Calu3 (cell line): ENCODE results near the gene UTS2R. TPM values are rescaled to one million over a fixed set of nuclear protein-coding genes. Genes with fewer than 3 reads are reported as not detected.

ENCODE experiments used
- BruUV-seq: library from RNA; stranded (reverse); fragments of 400-500 nt; replicated peaks from 2 replicates; lab custom pipeline; 2021; lab: Mats Ljungman, UMichigan
- CTCF ChIA-PET: fragments of 300-600 bp; sonication (Branson Sonifier 250); formaldehyde crosslinking; loops from one replicate; lab custom pipeline; 2022; ENCODE audit warnings: antibody characterized with exemption; lab: Charles Lee
- DNase-seq: peaks from one replicate; pipeline ENCODE4 v3.0.0; 2022
- H3K27ac Mint-ChIP-seq: one replicate; pipeline ENCODE4 v1.8.0; 2022; ENCODE audit warnings: mixed read lengths; ENCODE audit not compliant: unreplicated experiment
- H3K27me3 Mint-ChIP-seq: one replicate; pipeline ENCODE4 v1.8.0; 2022; ENCODE audit warnings: mixed read lengths; ENCODE audit not compliant: unreplicated experiment
- H3K36me3 Mint-ChIP-seq: one replicate; pipeline ENCODE4 v1.8.0; 2022; ENCODE audit warnings: mild to moderate bottlenecking, moderate library complexity, mixed read lengths; ENCODE audit not compliant: insufficient read depth, unreplicated experiment
- H3K4me1 Mint-ChIP-seq: one replicate; pipeline ENCODE4 v1.8.0; 2022; ENCODE audit warnings: mild to moderate bottlenecking, low read depth, mixed read lengths; ENCODE audit not compliant: unreplicated experiment
- H3K4me3 Mint-ChIP-seq: one replicate; pipeline ENCODE4 v1.8.0; 2022; ENCODE audit warnings: mild to moderate bottlenecking, low read depth, moderate library complexity, mixed read lengths; ENCODE audit not compliant: unreplicated experiment
- H3K9me3 Mint-ChIP-seq: one replicate; pipeline ENCODE4 v1.8.0; 2022; ENCODE audit warnings: low read depth, mixed read lengths; ENCODE audit not compliant: unreplicated experiment
- intact Hi-C: fragments of 100-400 bp; cut with micrococcal nuclease; formaldehyde crosslinking; loops from one replicate; pipeline ENCODE4 v1.10.0; 2022; ENCODE audit not compliant: unreplicated experiment
- total RNA-seq: library from RNA; stranded (reverse); gene quantifications from 2 replicates; pipeline ENCODE4 v1.2.3, GENCODE V29; 2022
- TF ChIP-seq, protein P1 (sequence below): fragments of 200-600 bp; IDR thresholded peaks from one replicate; pipeline ENCODE4 v1.8.0; 2022; ENCODE audit warnings: antibody characterized with exemption; ENCODE audit not compliant: unreplicated experiment

UTS2R gene
- total RNA-seq, 1 experiment from 2014 or later = not detected

DNA sequence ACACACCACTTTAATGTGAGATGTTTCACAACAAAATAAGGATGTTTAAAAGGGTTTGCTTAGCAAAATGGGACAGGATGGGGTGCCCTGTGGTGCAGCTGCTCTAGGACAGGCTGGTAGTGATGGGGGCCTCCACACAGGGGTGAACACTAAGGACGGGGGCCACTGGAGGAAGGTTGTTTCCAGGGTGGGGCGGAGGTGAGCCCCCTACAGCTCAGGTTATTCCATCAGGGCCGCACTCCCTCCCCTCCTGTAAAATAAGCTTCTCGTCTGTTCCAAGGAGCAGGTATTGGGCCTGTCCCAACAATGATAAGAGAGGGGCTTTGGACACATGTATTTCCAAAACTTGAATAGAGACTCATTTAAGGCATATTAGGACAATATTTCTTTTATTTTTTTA is 44.7 kb downstream of the UTS2R start:
- no peaks in the 10 kb centered on the region for H3K27me3 Mint-ChIP-seq
- TF ChIP-seq, protein P1, sequence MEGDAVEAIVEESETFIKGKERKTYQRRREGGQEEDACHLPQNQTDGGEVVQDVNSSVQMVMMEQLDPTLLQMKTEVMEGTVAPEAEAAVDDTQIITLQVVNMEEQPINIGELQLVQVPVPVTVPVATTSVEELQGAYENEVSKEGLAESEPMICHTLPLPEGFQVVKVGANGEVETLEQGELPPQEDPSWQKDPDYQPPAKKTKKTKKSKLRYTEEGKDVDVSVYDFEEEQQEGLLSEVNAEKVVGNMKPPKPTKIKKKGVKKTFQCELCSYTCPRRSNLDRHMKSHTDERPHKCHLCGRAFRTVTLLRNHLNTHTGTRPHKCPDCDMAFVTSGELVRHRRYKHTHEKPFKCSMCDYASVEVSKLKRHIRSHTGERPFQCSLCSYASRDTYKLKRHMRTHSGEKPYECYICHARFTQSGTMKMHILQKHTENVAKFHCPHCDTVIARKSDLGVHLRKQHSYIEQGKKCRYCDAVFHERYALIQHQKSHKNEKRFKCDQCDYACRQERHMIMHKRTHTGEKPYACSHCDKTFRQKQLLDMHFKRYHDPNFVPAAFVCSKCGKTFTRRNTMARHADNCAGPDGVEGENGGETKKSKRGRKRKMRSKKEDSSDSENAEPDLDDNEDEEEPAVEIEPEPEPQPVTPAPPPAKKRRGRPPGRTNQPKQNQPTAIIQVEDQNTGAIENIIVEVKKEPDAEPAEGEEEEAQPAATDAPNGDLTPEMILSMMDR = no peak
- no peak overlapping the region for H3K4me3 Mint-ChIP-seq
- H3K36me3 Mint-ChIP-seq = peaks cover 18% of the 10 kb centered on the region
- CTCF ChIA-PET = no interaction called here
- no peak for DNase-seq
- BruUV-seq = no TSS peak
- intact Hi-C loops = no loop called here
- H3K27ac Mint-ChIP-seq = no peak overlapping the region
- no peaks in the 10 kb centered on the region for H3K9me3 Mint-ChIP-seq
- H3K4me1 Mint-ChIP-seq = no peaks in the 10 kb centered on the region

DNA sequence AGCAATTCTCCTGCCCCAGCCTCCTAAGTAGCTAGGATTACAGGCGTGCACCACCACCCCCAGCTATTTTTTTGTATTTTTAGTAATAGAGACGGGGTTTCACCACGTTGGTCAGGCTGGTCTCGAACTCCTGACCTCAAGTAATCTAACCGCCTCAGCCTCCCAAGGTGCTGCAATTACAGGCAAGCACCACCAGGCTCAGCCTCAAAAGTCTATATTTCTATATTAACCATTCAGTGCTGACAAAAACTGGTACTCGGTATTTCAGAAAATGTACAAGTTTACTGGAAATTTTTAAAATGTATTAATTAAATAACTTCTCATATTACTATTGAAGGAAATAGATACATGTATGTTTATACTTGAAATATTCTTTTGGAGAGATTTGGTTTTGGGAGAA is 45.2 kb downstream of the UTS2R start:
- intact Hi-C loops = no loop called here
- no peak for DNase-seq
- TF ChIP-seq, protein P1 = no peak
- BruUV-seq = no TSS peak
- CTCF ChIA-PET = interaction anchor here (0.7 kb wide), 1 partner anchor 449 kb away, joined by 3 read pairs; no protein-coding TSS in a partner anchor
- Mint-ChIP-seq H3K36me3 (peaks cover 18% of the 10 kb centered on the region), H3K4me3 (no peak overlapping the region), H3K27ac (no peak overlapping the region), H3K4me1 (no peaks in the 10 kb centered on the region), H3K27me3 (no peaks in the 10 kb centered on the region), H3K9me3 (no peaks in the 10 kb centered on the region)

DNA sequence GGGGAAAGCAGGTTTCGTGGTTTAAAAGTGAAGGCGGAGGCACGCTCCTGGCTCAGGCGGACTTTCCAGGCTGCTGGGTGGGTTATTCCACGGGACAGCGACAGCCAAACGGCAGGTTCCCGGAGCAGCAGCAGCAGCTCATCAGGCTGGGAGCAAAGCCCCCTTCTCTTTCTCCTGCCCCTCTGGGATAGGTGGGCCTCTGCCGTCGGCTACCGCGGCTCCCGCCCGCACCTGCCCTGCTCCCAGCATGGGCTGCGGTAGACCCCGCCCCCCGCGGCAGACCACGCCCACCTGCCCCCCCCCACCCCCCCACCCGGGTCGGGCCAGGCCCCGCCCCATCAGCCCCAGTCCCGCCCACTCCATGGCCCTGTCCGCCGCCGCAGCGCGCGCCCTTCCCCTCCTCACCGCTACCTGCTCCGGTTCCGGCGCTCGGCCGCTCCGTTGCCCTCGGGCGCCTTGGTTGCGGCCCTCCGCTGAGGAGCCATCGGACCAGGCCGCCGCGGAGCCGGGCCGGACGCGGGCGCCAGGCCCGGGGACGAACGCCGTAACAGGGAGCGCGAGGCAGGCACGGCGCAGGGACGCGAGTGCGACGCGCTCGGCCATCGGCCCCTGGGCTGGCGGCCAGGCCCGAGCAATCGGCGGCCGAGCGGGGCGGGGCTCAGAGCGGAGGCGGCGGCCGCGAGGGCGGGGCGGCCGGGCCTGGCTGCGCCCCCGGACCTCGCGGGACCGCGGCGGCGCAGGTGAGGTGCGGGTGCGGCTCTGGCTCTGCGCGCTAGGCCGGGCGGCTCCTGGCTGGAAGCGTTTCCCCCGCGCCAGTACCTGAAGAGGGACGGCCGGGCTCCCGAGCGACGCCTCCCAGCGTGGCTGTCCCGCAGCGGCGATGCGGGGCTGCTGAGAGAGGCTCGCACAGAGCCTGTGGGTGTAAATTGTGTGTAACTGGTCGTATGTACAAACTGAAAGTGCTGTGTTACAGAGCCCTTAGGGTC is 46.7 kb downstream of the UTS2R start, which contains the start of the genes HEXD and OGFOD3:
Gene HEXD (plus strand): TSS at position 347 of the 986 bp plus-strand sequence. CDS start 1,453 bp downstream, outside the sequence.
Gene OGFOD3 (minus strand): TSS at position 586 of the 986 bp plus-strand sequence. CDS start 101 bp downstream, at position 485.
- intact Hi-C loops = no loop called here
- CTCF ChIA-PET = no interaction called here
- Mint-ChIP-seq H3K27ac (no peak within 1 kb of the TSS), H3K9me3 (no peaks in the 10 kb centered on the region), H3K4me3 (peak within 1 kb of the TSS; percentile 72), H3K36me3 (peaks cover 18% of the 10 kb centered on the region), H3K4me1 (no peaks in the 10 kb centered on the region), H3K27me3 (no peaks in the 10 kb centered on the region)
- BruUV-seq = no TSS peak
- peak; percentile 91 for DNase-seq
- TF ChIP-seq, protein P1 = no peak

DNA sequence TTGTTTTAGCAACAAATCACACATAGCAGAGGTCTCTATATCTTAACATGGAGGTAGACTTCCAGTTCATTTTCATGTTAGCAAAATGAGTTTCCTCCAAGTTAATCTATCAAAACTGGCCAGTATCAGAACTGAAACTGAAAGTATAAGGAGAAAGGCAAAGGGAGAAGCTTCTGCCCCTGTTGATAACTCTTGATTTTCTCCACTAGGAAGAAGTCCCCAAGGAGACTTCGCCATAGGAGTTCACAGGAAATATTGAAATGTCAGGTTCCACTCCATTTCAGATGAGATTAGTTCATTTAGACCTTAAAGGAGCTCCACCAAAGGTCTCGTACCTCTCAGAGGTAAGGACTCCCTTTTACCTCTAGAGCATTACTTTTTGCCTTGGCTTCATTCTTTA is 48.0 kb downstream of the UTS2R start:
- Mint-ChIP-seq H3K4me3 (peak overlapping the region; percentile 72), H3K27ac (no peak overlapping the region), H3K9me3 (no peaks in the 10 kb centered on the region), H3K4me1 (no peaks in the 10 kb centered on the region), H3K36me3 (peaks cover 18% of the 10 kb centered on the region), H3K27me3 (no peaks in the 10 kb centered on the region)
- DNase-seq = no peak
- TSS peak; percentile 50 for BruUV-seq
- CTCF ChIA-PET = no interaction called here
- TF ChIP-seq, protein P1 = no peak
- intact Hi-C loops = no loop called here
